ENCODE measurements around the gene MLIP. TPM values are rescaled to one million over a fixed set of nuclear protein-coding genes. Genes with fewer than 3 reads are reported as not detected.
"Not testable (repeated sequence)": the region's sequence is repeated elsewhere in the genome, so short reads cannot be mapped to it uniquely, and the experiment has no call there.

MLIP gene
- total RNA-seq, 2 experiments from 2014 or later, result not detected

DNA sequence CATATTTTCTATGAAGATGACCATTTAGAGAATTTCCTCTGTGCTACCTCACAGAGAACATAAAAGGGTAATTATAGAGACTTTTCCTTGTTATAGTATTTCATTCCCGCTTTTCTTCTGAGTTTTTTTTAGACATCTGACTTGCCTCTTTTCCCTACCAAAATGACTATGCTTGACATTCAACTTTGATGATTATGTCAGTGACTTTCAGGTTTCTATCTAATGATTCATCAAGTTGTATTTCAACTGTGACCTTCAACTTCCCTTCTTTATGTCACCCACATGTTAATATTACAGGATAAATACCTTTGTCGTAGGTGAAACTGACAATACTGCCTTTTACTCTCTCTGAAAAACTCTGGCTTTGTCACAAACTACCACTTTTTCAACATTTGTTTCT is 95.3 kb downstream of the MLIP start:
- Mint-ChIP-seq H3K4me1 (peaks cover 4% of the 10 kb centered on the region), H3K9me3 (no peaks in the 10 kb centered on the region), H3K36me3 (no peaks in the 10 kb centered on the region), H3K27ac (no peak overlapping the region), H3K27me3 (no peaks in the 10 kb centered on the region), H3K4me3 (no peak overlapping the region)
- DNase-seq, result no peak

GRCh38 chr6:54209983-54210382 is 98.7 kb downstream of the MLIP start:
- not testable (repeated sequence) for DNase-seq, H3K9me3 Mint-ChIP-seq, H3K36me3 Mint-ChIP-seq, H3K4me1 Mint-ChIP-seq, H3K27ac Mint-ChIP-seq, H3K4me3 Mint-ChIP-seq, H3K27me3 Mint-ChIP-seq

DNA sequence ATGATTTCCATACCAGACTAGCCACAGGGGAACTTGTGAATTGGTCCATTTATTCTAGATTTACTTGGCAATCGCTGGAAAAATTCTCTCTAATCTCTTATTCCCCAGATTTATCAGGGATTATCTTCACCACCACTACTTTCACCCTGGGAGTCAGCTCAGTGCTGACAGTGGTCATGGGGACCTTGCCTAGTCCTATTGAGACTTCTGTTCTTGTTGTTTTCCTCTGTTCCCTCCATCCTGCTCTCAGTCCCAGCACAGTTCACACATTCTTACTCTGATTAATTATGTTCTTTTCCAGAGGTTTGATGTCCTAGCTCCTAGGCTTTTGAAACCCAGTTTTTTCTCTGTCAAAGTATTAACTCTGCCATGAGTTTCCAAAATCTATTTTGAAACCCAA is 103.0 kb downstream of the MLIP start:
- Mint-ChIP-seq H3K4me1 (no peaks in the 10 kb centered on the region), H3K27ac (no peak overlapping the region), H3K36me3 (no peaks in the 10 kb centered on the region), H3K9me3 (peaks cover 3% of the 10 kb centered on the region), H3K27me3 (peaks cover 3% of the 10 kb centered on the region), H3K4me3 (no peak overlapping the region)
- no peak for DNase-seq

DNA sequence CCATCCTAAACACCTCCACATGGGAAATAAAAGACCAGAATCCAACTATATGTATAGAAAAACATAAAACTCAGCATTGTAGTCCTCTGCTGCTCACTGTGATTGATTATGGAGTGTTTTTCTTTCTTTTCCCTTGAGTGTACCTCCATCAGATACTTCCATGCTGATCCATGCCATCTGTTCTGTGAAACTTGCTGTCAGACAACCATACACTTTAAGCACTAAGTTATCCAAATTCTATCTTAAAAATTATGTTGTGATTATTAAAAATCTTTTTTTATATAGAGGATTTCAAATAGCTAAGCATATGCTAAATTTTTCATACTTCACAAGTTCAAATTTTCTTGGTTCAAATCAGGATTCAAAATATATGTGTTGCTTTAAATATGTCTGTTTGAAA is 105.1 kb downstream of the MLIP start:
- no peak for DNase-seq
- H3K4me1 Mint-ChIP-seq, result no peaks in the 10 kb centered on the region
- H3K9me3 Mint-ChIP-seq, result peaks cover 3% of the 10 kb centered on the region
- H3K4me3 Mint-ChIP-seq, result no peak overlapping the region
- no peaks in the 10 kb centered on the region for H3K36me3 Mint-ChIP-seq
- H3K27ac Mint-ChIP-seq, result no peak overlapping the region
- peaks cover 3% of the 10 kb centered on the region for H3K27me3 Mint-ChIP-seq

DNA sequence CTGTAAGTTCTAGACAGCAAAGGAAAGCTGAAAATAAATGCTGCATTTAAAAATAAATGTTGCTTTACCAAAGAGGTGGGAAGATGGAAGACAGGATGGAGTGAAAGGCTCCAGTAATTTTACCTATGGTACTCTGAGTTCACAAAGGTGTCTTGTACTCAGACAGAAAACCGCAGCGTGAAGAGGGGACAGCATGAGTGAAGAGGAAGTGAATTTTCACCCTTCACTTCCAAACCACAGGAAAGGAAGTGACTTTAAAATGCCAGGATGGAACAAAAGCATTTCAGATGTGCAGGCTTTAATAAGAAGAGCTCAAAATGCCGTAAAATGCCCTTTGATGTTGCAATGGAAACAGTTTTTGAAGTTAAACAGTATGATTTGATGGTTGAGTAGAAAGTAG is 105.8 kb downstream of the MLIP start:
- Mint-ChIP-seq H3K27me3 (peaks cover 3% of the 10 kb centered on the region), H3K4me3 (no peak overlapping the region), H3K27ac (no peak overlapping the region), H3K36me3 (no peaks in the 10 kb centered on the region), H3K9me3 (peaks cover 3% of the 10 kb centered on the region), H3K4me1 (no peaks in the 10 kb centered on the region)
- no peak for DNase-seq

DNA sequence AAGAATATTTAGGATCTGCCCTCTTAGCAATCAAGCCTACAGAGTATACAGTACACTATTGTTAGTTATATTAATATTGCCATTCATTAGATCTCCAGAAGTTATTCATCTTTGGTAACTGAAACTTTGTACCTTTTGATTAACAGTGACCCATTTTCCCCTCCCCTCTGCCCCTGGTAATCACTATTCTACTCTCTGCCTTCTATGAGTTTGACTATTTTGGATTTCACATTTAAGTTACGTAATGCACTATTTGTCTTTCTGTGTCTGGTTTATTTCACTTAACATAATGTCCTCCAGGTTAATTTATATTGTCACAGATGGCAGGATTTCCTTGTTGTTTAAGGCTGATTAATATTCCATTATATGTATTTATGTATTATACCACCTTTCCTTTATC is 111.0 kb downstream of the MLIP start:
- Mint-ChIP-seq H3K36me3 (no peaks in the 10 kb centered on the region), H3K27ac (no peak overlapping the region), H3K4me1 (no peaks in the 10 kb centered on the region), H3K27me3 (no peaks in the 10 kb centered on the region), H3K9me3 (peaks cover 4% of the 10 kb centered on the region), H3K4me3 (no peak overlapping the region)
- DNase-seq, result no peak

DNA sequence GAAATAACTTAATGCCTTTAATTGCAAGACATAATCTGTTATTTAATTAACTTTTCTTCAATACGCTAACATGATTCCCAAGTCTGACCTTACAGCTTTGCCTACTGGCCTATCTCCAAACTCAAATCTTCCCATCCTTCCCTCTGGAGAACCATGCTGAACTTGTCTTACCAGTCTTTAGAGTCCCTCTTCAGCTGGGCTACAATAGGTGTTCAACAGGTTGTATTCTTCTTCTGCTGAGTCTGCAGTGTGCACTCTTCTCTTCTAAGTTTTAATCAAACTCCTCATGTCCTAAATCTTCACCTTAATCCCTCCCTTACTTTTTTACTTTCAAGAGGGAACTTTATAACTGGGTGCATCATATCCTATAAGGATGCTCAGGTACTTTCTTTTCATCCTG is 121.5 kb downstream of the MLIP start:
- no peaks in the 10 kb centered on the region for H3K27me3 Mint-ChIP-seq
- H3K9me3 Mint-ChIP-seq, result peaks cover 2% of the 10 kb centered on the region
- no peak overlapping the region for H3K27ac Mint-ChIP-seq
- H3K36me3 Mint-ChIP-seq, result no peaks in the 10 kb centered on the region
- H3K4me3 Mint-ChIP-seq, result no peak overlapping the region
- no peaks in the 10 kb centered on the region for H3K4me1 Mint-ChIP-seq
- no peak for DNase-seq

- Mint-ChIP-seq H3K27ac (no peak overlapping the region), H3K4me3 (no peak overlapping the region), H3K9me3 (peaks cover 2% of the 10 kb centered on the region), H3K36me3 (no peaks in the 10 kb centered on the region), H3K27me3 (no peaks in the 10 kb centered on the region), H3K4me1 (no peaks in the 10 kb centered on the region)
- no peak for DNase-seq
Observed at GRCh38 chr6:54234539-54234938, 123.3 kb downstream of the MLIP start.

DNA sequence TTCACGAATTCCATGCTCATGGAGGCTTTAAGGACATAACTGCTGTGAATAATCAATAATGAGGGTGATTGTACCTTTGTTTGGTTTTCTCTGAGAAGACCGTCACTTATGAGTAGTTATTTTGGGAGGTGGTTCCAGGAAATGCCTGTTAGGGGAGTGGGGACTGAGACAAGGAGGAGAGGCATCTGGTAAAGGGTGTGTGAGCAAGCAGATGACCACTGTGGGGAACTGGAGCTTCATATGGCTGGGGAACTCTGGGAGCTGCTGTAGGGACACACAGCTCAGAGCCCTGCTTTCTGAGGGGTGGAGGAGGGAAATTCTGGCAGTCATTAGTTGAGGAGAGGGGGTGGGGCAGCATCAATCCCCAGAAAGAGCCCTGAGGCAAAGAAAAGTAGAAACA is 125.7 kb downstream of the MLIP start:
- no peak for DNase-seq
- H3K4me1 Mint-ChIP-seq, result no peaks in the 10 kb centered on the region
- no peak overlapping the region for H3K27ac Mint-ChIP-seq
- H3K36me3 Mint-ChIP-seq, result no peaks in the 10 kb centered on the region
- peaks cover 2% of the 10 kb centered on the region for H3K9me3 Mint-ChIP-seq
- no peak overlapping the region for H3K4me3 Mint-ChIP-seq
- no peaks in the 10 kb centered on the region for H3K27me3 Mint-ChIP-seq

GRCh38 chr6:54238396-54238795 is 127.2 kb downstream of the MLIP start:
- Mint-ChIP-seq H3K4me1 (no peaks in the 10 kb centered on the region), H3K27me3 (no peaks in the 10 kb centered on the region)

GRCh38 chr6:54243699-54244098 is 132.5 kb downstream of the MLIP start:
- Mint-ChIP-seq H3K9me3 (no peaks in the 10 kb centered on the region), H3K27ac (no peak overlapping the region), H3K4me3 (no peak overlapping the region), H3K27me3 (no peaks in the 10 kb centered on the region), H3K4me1 (no peaks in the 10 kb centered on the region), H3K36me3 (no peaks in the 10 kb centered on the region)
- no peak for DNase-seq

More at GRCh38 chr6:54238396-54238795, 127.2 kb downstream of the MLIP start:
- Mint-ChIP-seq H3K4me3 (no peak overlapping the region), H3K27ac (no peak overlapping the region), H3K36me3 (no peaks in the 10 kb centered on the region), H3K9me3 (peaks cover 2% of the 10 kb centered on the region)
- DNase-seq, result no peak

- H3K9me3 Mint-ChIP-seq, result no peaks in the 10 kb centered on the region
- no peaks in the 10 kb centered on the region for H3K27me3 Mint-ChIP-seq
- DNase-seq, result no peak
- no peak overlapping the region for H3K4me3 Mint-ChIP-seq
- H3K36me3 Mint-ChIP-seq, result no peaks in the 10 kb centered on the region
- H3K27ac Mint-ChIP-seq, result no peak overlapping the region
- no peaks in the 10 kb centered on the region for H3K4me1 Mint-ChIP-seq
Observed at GRCh38 chr6:54244430-54244829, 133.2 kb downstream of the MLIP start.

GRCh38 chr6:54245265-54245664 is 134.0 kb downstream of the MLIP start:
- no peak for DNase-seq
- Mint-ChIP-seq H3K27me3 (no peaks in the 10 kb centered on the region), H3K9me3 (no peaks in the 10 kb centered on the region), H3K36me3 (no peaks in the 10 kb centered on the region), H3K4me1 (no peaks in the 10 kb centered on the region), H3K4me3 (no peak overlapping the region), H3K27ac (no peak overlapping the region)

DNA sequence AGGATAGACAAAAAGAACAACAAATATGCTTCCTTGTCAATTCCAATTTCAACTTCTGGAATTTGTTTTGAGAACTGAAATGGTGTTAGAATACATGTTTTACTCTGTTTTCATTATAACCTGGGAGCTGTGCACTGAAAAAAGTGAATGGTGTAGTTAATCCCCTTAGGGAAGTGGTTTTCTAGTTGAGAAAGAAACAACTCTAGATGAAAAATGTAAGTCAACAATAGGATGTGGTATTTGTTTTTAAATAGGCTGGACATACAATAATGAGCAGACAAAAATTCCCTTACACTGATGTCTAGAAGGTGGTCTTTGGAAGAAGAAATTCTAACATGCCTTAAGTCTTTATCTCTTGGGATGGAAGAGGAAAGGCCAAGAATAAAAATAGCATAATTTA is 137.1 kb downstream of the MLIP start:
- no peaks in the 10 kb centered on the region for H3K27me3 Mint-ChIP-seq
- peaks cover 4% of the 10 kb centered on the region for H3K9me3 Mint-ChIP-seq
- no peak for DNase-seq
- no peak overlapping the region for H3K27ac Mint-ChIP-seq
- no peaks in the 10 kb centered on the region for H3K36me3 Mint-ChIP-seq
- H3K4me3 Mint-ChIP-seq, result no peak overlapping the region
- H3K4me1 Mint-ChIP-seq, result no peaks in the 10 kb centered on the region

- Mint-ChIP-seq H3K9me3 (peaks cover 4% of the 10 kb centered on the region), H3K27me3 (no peaks in the 10 kb centered on the region), H3K4me3 (no peak overlapping the region), H3K27ac (no peak overlapping the region), H3K4me1 (no peaks in the 10 kb centered on the region), H3K36me3 (no peaks in the 10 kb centered on the region)
- DNase-seq, result no peak
Observed at GRCh38 chr6:54248994-54249393, 137.8 kb downstream of the MLIP start.

- not testable (repeated sequence) for H3K4me1 Mint-ChIP-seq, DNase-seq, H3K36me3 Mint-ChIP-seq, H3K9me3 Mint-ChIP-seq, H3K27me3 Mint-ChIP-seq, H3K4me3 Mint-ChIP-seq, H3K27ac Mint-ChIP-seq
Observed at GRCh38 chr6:54249812-54250211, 138.6 kb downstream of the MLIP start.

- Mint-ChIP-seq H3K4me3 (no peak overlapping the region), H3K9me3 (peaks cover 4% of the 10 kb centered on the region), H3K4me1 (no peaks in the 10 kb centered on the region), H3K27ac (no peak overlapping the region), H3K27me3 (no peaks in the 10 kb centered on the region), H3K36me3 (no peaks in the 10 kb centered on the region)
- DNase-seq, result no peak
Observed at GRCh38 chr6:54252496-54252895, 141.3 kb downstream of the MLIP start.

All from activated naive CD8-positive, alpha-beta T cell treated with anti-CD3 and anti-CD28 coated beads for 36 hours (primary cell).